ENCODE results near the gene HCFC1.

Gene HCFC1

GRCh38 chrX:153905481-153906095 is 66.0 kb downstream of the HCFC1 start:
- DNase-seq (ENCODE audit: low read depth in 2 of 2, low spot score in 1 of 2), result no peak

GRCh38 chrX:153903991-153904957 is 67.3 kb downstream of the HCFC1 start, which contains the start of gene AVPR2:
Gene AVPR2 (plus strand): TSS chrX:153904673. CDS start chrX:153905146, 473 bp downstream.
- no peak for DNase-seq (ENCODE audit: low read depth in 2 of 2, low spot score in 1 of 2)

- no peak for DNase-seq (ENCODE audit: low read depth in 2 of 2, low spot score in 1 of 2)
Measured at GRCh38 chrX:153903238-153903980, 68.2 kb downstream of the HCFC1 start.

DNA sequence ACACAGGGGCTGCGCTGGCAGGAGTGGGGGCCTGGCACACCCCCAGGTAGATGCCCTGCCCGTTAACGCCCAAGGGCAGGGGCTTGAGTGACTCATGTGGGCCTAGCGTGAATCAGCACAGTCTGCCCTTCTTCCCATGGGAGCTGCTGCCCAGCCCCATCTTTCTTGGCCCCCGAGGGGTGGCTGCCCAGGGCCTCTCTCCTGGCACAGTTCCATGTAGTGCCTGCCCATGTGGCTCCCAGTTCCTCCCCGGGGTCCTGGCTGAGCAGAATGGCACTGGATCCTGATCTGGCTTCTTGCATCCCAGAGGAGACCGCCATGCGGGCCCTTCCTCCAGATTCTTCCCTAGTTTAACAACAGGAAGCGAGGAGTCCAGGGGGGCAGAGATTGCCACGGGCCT is 69.2 kb downstream of the HCFC1 start:
- DNase-seq (ENCODE audit: low read depth in 2 of 2, low spot score in 1 of 2), result no peak

- no peak for DNase-seq (ENCODE audit: low read depth in 2 of 2, low spot score in 1 of 2)
Measured at GRCh38 chrX:153901753-153902140, 69.9 kb downstream of the HCFC1 start.

GRCh38 chrX:153900831-153901752 is 70.5 kb downstream of the HCFC1 start:
- peak in 1 of 2 donors; percentile 25 for DNase-seq (ENCODE audit: low read depth in 2 of 2, low spot score in 1 of 2)

- no peak for DNase-seq (ENCODE audit: low read depth in 2 of 2, low spot score in 1 of 2)
Measured at GRCh38 chrX:153897899-153898298, 73.7 kb downstream of the HCFC1 start.

Measured in stimulated activated CD8-positive, alpha-beta memory T cell treated with anti-CD3 and anti-CD28 coated beads, Interleukin-4, amount 100 ng/mL, for 1 hour (primary cell).